H1 (cell line): ENCODE data around the gene PSMC3IP. TPM values are rescaled to one million over a fixed set of nuclear protein-coding genes. Genes with fewer than 3 reads are reported as not detected.

Experiments used
- BRCA1 ChIP-seq: IDR thresholded peaks from 2 replicates; pipeline ENCODE4 v1.6.1; 2012; ENCODE audit warnings: low read depth, low read length, improper control_type of control experiment
- polyA plus RNA-seq, 7 experiments: library from polyadenylated mRNA; depleted of rRNA in 3 of 7; stranded (reverse) in 5 of 7; unstranded in 2 of 7; fragments of >200 nt in 5 of 7; fragments of 200-250 nt in 2 of 7; gene quantifications; 1 replicate in 5 of 7; 2 replicates in 1 of 7; 4 replicates in 1 of 7; pipeline versions ENCODE4 v1.2.1 to v1.2.3, GENCODE V29; 2011 to 2013; ENCODE audit warnings: missing spikeins in 2 of 7, mixed read lengths in 2 of 7
- total RNA-seq: library from RNA; stranded (reverse); fragmentation: NEBNext Ultra II Directional; extraction: Animal tissue kit (Norgen Biotek cat#: 25700); gene quantifications from 2 replicates; pipeline ENCODE4 v1.2.1, GENCODE V29; 2021

PSMC3IP gene
- total and polyA plus RNA-seq, 2 of the 8 experiments (the other 6 are each of a cell fraction or from before 2014, with no cell fraction given): 11.5 to 21.9 TPM

DNA sequence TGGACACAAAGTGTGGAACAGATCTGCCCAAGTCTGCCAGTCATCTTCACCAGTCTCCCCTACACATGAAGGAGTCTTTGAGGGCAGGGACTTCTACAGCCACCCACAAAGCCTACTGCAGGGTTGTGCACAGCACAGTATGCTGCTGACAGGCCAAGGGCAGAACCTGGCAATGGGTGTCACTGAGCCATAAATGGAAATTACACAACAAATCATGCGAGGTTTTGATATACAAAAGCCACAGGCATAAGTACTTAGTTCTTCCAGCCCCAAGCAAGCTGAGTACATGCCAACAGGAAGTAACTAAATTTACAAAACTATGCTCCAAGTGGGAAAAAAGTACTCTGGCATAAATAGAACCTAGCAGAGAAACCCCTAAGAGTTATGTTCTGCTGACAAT is 7.8 kb upstream of the PSMC3IP start (continued):
- no peak for TF ChIP-seq BRCA1
